BE2C (cell line): Measurements from ENCODE around the gene TTC9C.
A peak's percentile ranks its signal among the peaks of the same experiment; 100 is the strongest.

Experiments used
- DNase-seq: peaks from one replicate; pipeline ENCODE4 v3.0.0-alpha.2; 2020
- H3K27me3 ChIP-seq: fragments of 250-450 bp; sonication (Bioruptor Pico); 2 replicates; pipeline ENCODE4 v1.5.1; 2020; ENCODE audit warnings: mild to moderate bottlenecking
- H3K36me3 ChIP-seq: fragments of 250-450 bp; sonication (Bioruptor Pico); 2 replicates; pipeline ENCODE4 v1.5.1; 2020; ENCODE audit warnings: mild to moderate bottlenecking
- H3K4me1 ChIP-seq: fragments of 250-450 bp; sonication (Bioruptor Pico); 2 replicates; pipeline ENCODE4 v1.5.1; 2020
- H3K4me3 ChIP-seq: 2 replicates; pipeline ENCODE4 v1.5.1; 2011; ENCODE audit warnings: low read depth, low read length
- H3K9me3 ChIP-seq: fragments of 250-450 bp; sonication (Bioruptor Pico); 2 replicates; pipeline ENCODE4 v1.5.1; 2020
- CTCF ChIP-seq: IDR thresholded peaks from 2 replicates; pipeline ENCODE4 v1.5.1; 2012; ENCODE audit warnings: mild to moderate bottlenecking, low read depth, low read length

The TTC9C gene

GRCh38 chr11:62774407-62774806 lies 46.1 kb downstream of the TTC9C start:
- Histone ChIP-seq H3K9me3 (no peaks in the 10 kb centered on the region), H3K36me3 (0 out of 2 replicates have a peak, but pooled peaks cover 3% of the 10 kb centered on the region), H3K4me1 (no peaks in the 10 kb centered on the region), H3K27me3 (no peaks in the 10 kb centered on the region), H3K4me3 (no peak overlapping the region)
- TF ChIP-seq CTCF = no peak
- no peak for DNase-seq

- no peak for DNase-seq
- TF ChIP-seq CTCF = no peak
- no peaks in the 10 kb centered on the region for H3K9me3 ChIP-seq
- 0 out of 2 replicates have a peak, but pooled peaks cover 3% of the 10 kb centered on the region for H3K36me3 ChIP-seq
- H3K27me3 ChIP-seq = no peaks in the 10 kb centered on the region
- no peak overlapping the region for H3K4me3 ChIP-seq
- H3K4me1 ChIP-seq = no peaks in the 10 kb centered on the region
Measured at GRCh38 chr11:62775646-62776045, 47.4 kb downstream of the TTC9C start.

- no peak for TF ChIP-seq CTCF
- Histone ChIP-seq H3K27me3 (no peaks in the 10 kb centered on the region), H3K4me3 (no peak overlapping the region), H3K36me3 (0 out of 2 replicates have a peak, but pooled peaks cover 3% of the 10 kb centered on the region), H3K4me1 (no peaks in the 10 kb centered on the region), H3K9me3 (no peaks in the 10 kb centered on the region)
- no peak for DNase-seq
Measured at GRCh38 chr11:62777389-62777788, 49.1 kb downstream of the TTC9C start.

GRCh38 chr11:62778441-62778840 lies 50.2 kb downstream of the TTC9C start:
- H3K36me3 ChIP-seq = 0 out of 2 replicates have a peak, but pooled peaks cover 3% of the 10 kb centered on the region
- H3K4me1 ChIP-seq = no peaks in the 10 kb centered on the region
- H3K27me3 ChIP-seq = no peaks in the 10 kb centered on the region
- no peak for TF ChIP-seq CTCF
- DNase-seq = no peak
- no peaks in the 10 kb centered on the region for H3K9me3 ChIP-seq
- no peak overlapping the region for H3K4me3 ChIP-seq

- no peak for DNase-seq
- no peaks in the 10 kb centered on the region for H3K4me1 ChIP-seq
- TF ChIP-seq CTCF = no peak
- H3K4me3 ChIP-seq = no peak overlapping the region
- H3K9me3 ChIP-seq = no peaks in the 10 kb centered on the region
- peaks cover 7% of the 10 kb centered on the region; the same call in 1 of the 2 replicates for H3K36me3 ChIP-seq
- no peaks in the 10 kb centered on the region for H3K27me3 ChIP-seq
Measured at GRCh38 chr11:62782753-62783152, 54.5 kb downstream of the TTC9C start.

- Histone ChIP-seq H3K9me3 (no peaks in the 10 kb centered on the region), H3K4me1 (no peaks in the 10 kb centered on the region), H3K27me3 (no peaks in the 10 kb centered on the region), H3K4me3 (peak overlapping the region; percentile 81), H3K36me3 (peaks cover 4% of the 10 kb centered on the region; the same call in 1 of the 2 replicates)
- TF ChIP-seq CTCF = peak; percentile 80
- DNase-seq = peak; percentile 80
Measured at GRCh38 chr11:62786318-62787004, 58.2 kb downstream of the TTC9C start.
